GM03348 (cell line): ENCODE data around the gene EHMT1.
"Not testable (repeated sequence)": the region's sequence is repeated elsewhere in the genome, so short reads cannot be mapped to it uniquely, and the experiment has no call there.

Experiments
- DNase-seq: peaks from one replicate; pipeline ENCODE4 v3.0.0; 2012; ENCODE audit warnings: low spot score

EHMT1 gene

DNA sequence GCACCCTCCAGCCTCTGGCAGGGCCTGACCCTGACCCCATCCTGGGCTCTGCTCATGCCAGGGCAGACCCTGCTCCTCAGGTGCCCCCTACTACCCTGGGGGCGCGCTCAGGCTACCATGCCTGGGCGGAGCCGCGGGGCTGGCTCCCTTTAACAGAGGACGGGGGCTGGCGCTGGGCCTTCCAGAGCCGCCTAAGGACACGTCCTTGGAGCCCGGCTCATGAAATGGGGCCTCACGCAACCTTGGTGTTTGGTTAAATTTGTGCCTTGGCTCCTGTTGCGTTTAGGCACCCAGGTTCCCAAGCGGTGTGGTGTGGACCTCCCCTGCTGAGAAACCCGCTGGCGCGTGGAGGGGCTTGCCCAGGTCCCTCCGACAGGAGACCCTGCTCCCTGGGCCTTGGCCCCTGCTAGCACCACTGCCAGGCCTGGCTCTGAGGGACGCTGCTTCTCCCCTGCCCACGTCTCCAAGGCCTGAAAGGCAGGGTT is 3.4 kb upstream of the EHMT1 start:
- no peak for DNase-seq

DNA sequence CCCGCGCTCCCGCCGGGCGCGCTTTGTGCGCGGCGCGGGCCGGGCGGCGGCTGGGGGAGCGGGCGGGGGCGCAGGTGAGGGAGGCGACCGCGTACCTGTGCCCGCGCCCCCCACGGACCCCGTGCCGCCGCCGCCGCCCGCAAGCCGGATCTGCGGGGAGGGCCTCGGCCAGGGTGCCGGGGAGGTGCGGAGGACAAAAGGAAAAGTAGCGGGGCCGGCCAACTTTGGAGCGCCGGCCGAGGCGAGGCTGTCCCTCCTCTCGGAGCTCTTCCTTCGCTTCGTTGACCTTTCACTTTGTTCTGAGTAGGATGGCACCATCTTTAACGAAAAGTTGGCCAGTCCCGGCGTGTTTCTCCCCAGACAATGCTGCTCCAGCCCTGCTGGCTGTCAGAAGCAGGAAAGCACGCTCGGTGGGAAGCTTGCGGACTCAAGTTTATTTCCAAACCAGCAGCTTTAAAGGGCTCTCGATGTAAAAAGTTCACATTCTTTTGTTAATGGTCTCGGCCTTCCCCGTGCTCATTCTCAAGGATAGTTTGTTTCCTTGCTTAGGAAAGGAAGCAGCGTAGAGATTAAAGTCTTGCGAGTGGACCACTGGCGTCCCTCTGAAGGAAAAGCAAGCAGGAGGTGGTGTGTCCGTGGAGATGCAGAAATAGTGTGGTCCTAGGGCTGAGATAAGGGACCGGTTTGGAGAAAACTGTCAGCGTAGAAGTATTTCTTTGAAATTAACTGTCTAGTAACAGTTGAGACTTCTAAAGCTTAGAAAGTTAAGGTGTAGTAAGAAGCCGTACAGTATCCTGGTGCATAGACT is 639 bp downstream of the EHMT1 start:
- DNase-seq, result peak; percentile 58

DNA sequence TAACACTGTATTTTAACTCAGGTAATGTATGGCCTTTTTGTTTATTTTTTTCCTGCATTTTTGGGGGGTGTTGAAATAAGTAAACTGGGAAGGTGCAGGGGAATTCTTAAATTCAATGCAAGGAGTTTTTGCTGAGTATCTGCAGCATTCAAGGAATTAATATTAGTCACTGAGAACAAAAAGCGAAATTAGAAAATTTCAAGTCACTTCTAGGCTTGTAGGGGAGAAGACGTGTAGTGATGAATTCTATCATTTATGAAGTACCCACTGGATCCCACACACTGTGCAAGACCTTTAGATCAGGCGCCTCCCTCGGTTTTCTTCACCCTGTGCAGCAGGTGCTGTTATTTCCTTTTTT is 1.2 kb downstream of the EHMT1 start:
- DNase-seq, result no peak

DNA sequence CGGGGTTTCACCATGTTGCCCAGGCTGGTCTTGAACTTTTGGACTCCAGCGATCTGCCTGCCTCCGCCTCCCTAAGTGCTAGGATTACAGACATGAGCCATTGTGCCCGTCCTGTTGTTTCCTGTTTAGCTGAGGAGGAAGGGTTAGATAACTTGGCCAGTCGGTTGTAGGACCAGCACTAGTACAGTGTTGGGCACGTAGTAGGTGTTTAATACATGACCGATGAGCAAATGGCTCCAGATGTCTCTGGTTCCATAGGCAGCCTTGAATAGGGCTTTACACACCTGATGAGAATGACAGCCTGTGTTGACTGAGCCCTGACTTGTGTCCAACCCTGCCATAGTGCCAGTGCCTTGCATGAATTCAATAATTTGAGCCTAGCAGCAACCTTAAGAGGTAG is 1.8 kb downstream of the EHMT1 start:
- DNase-seq, result no peak

DNA sequence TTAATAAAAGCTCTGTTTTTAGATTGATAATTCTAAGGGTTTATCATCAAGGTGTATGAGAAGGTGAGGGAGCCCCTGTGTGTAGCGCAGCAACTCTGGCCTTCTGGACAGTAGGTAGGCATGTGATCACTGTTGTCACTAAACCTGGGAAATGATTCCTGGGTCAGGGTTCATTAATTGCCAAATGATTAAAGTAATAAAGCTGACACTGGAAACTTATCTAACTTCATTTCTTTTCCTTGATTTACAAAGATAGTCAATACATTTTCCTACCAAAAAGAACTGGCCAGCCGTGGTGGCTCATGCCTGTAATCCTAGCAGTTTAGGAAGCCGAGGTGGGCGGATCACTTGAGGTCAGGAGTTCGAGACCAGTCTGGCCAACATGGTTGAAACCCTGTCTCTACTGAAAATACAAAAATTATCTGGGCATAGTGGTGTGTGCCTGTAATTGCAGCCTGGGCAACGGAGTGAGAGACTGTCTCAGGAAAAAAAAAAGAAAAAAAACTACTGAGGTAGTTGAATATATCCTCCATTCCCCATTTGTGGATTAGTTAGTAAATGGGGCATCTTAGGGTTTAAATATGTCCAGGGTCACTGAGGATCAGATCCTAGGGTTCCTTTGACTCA is 2.4 kb downstream of the EHMT1 start:
- no peak for DNase-seq

DNA sequence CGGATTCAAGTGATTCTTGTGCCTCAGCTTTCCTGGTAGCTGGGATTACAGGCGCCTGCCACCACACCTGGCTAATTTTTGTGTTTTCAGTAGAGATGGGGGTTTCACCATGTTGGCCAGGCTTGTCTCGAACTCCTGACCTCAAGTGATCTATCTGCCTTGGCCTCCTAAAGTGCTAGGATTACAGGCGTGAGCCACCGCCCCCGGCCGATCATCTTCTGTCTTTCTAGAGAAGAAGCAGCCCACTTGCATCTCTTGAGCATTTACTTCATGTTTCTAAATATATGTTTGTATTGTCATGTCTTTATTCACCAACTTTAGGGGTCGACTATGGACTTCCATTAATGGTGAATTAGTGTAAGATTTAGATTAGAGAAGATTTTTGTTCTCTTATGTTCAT is 3.4 kb downstream of the EHMT1 start:
- not testable (repeated sequence) for DNase-seq

DNA sequence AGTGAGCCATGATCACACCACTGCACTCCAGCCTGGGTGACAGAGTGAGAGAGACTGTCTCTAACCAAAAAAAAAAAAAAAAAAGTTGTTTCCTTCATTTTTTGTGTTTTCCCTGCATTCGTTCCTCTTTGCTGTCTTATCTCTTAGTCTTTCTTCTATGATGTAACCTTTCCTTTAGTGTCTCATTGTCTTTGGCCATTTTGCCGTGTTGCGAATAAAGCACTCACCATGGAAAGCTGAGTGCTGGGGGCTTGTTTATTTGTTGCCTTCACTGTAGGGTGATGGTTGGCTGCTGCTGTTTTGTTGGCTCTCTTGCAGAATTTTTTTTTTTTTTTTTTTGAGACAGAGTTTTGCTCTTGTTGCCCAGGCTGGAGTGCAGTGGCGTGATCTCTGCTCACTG is 7.7 kb downstream of the EHMT1 start:
- no peak for DNase-seq

DNA sequence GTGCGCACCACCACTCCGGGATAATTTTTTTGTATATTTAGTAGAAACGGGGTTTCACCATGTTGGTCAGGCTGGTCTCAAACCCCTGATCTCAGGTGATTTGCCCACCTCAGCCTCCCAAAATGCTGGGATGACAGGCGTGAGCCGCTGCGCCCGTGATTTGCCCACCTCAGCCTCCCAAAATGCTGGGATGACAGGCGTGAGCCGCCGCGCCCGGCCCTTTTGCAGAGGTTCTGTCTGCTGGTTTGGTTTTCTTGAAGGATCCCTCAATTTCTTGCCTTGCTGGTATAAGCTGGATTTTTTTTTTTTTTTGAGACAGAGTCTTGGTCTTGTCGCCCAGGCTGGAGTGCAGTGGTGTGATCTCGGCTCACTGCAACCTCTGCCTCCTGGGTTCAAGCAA is 8.6 kb downstream of the EHMT1 start:
- DNase-seq, result not testable (repeated sequence)

DNA sequence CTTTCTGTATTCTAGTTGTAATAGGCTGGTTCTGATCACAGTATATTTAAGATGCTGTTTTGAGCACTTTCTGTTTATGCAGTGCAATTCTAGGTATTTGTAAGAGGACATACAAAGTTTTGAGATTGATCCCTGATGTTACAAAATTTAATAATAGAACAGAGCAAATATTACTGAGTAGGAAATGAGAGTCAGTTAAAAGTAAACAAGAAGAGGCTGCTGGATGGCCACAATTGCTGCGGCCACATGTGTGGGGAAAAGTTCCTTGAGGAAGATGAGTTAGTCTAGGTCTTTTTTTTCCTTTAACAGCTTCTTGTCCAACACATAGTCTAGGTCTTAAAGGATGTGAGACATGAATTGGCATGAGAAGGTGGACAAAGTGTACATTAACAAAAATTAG is 11.3 kb downstream of the EHMT1 start:
- no peak for DNase-seq

DNA sequence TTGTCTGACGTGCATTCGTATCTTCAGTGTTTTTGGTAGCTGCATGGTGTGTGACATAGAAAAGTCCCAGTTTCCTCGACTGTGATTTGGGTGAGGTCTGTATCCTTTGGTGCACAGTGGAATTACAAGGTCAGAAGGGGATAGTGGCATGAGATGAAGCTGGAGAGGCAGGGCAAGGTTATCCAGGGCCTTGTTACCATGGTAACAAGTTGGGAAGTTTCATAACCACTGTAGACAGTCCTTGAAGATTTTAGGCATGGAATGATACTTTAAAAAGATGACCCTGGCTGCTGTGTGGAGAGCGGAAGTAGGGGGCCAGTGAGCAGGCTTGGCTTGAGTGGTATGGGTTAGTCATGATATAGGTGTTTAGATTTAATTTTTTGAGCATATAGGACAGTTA is 11.9 kb downstream of the EHMT1 start:
- no peak for DNase-seq

DNA sequence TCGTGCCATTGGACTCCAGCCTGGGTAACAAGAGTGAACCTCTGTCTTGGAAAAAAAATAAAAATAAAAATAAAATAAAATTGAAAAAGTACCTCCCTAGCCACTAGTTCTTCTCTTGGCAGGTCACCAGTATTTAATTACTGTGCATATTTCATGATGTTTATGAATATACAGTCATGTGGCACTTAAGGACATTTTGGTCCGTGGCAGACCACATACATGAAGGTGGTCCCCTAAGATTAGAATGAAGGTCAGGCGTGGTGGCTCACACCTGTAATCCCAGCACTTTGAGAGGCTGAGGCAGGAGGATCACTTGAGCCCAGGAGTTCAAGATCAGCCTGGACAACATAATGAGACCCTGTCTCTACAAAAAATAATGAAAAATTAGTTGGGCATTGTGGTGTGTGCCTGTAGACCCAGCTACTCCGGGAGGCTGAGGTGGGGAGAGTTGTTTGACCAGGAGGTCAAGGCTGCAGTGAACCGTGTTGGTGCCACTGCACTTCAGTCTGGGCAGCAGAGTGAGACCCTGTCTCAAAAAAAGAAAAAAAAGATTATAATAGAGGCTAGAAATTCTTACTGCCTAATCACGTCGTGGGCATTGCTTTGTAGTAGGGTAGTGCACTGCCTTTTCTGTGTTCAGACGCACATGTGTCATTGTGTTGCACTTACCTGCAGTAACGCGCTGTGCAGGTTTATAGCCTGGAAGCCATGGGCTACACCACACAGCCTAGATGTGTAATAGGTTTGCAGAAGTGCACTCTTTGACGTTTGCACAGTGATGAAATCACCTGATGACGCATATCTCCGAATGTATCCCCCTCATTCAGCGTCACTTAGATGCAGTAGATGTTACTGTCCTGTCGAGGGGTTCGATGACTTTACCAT is 12.8 kb downstream of the EHMT1 start:
- DNase-seq, result no peak

DNA sequence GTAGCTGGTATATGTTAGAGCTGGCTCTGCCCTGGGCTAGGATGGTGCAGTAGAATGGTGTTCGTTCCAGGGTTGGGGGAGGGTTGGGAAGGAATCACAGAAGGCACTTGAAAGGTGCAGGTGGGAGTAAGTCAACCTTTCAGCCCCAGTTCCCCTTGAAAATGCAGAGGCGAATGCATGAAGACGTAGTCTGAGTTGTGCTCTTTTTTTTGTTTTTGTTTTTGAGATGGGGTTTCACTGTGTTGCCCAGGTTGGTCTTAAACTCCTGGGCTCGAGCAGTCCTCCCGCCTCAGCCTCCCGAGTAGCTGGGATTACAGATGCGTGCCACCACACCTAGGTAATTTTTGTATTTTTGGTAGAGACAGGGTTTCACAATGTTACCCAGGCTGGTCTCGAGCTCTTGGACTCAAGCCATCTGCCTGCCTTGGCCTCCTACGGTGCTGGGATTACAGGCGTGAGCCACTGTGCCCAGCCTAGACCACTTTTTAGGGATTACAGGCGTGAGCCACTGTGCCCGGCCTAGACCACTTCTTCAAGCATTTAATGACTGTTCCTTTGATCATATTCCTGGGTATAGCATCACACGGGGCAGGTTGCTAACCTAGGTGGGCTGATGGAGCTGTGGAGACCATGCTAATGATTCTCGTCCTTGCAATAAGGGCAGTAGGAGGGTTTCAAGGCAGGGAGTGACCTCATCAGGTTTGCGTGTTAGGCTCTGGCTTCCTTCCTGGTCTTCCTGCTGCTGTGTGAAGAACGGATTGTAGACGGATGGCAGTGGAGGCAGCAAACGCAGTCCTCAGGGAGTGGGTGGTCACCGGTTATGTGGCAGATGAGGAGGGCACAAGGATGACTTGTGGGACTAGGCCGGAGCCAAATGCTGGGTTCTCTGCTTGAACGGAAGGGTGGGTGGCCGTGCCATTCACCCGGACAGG is 13.7 kb downstream of the EHMT1 start:
- DNase-seq, result peak; percentile 31

DNA sequence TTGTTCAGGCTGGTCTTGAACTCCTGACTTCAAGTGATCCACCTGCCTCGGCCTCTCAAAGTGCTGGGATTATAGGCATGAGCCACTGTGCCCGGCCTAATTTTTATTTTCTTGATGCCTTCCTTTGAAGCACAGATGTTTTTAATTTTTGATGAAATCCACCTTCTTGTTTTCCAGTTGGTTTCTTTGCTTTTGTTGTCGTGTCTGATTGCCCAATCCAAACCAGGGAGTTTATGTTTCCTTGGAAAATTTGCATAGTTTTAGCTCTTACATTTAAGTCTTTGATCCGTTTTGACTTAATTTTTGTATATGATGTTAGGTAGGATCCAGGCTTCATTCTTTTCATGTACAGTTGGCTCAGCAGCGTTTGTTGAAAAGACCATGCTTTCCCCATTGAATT is 15.2 kb downstream of the EHMT1 start:
- no peak for DNase-seq

DNA sequence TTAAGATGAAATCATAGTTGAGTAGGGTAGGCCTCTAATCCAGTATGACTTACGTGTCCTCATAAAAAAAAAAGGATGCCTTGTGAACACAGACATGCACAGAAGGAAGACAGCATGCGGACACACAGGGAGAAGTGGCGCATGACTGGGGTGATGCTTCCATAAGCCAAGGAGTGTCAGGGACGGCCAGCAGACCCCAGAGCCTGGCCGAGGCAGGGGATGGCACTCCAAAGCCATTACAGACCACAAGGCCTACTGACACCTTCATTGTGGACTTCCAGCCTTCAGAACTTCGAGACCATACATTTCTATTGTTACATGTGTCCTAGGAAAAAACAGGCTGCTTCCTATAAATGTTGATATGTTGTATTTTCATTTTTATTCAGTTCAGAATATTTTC is 19.9 kb downstream of the EHMT1 start:
- no peak for DNase-seq

DNA sequence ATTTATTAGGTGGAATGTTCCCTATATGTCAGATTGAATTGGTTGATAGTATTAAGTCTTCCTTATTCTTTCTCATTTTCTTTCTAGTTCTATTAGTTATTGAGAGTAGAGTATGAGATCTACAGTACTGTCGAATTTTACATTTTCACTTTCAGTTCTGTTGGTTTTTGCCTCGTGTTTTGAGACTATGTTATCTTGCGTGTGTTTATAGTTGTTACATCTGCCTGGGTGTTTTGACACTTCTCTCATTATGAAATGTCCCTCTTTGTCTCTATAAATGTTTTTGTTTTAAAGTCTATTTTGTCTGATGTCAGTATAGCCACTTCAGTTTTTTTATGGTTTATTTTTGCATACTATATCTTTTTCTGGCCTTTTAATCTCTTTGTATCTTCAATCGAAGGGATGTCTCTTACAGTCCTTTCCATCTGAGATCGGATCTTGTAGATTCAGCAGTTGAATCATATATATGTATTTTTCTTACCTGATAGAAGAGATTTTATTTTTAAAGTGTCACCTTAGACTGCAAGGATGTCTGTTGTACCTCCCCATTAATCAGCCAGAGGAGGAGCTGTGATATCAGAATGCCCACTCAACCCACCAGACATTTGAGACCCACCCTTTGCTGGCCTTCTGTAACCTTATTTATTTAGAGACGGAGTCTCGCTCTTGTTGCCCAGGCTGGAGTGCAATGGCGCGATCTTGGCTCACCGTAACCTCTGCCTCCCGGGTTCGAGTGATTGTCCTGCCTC is 20.7 kb downstream of the EHMT1 start:
- DNase-seq, result no peak

DNA sequence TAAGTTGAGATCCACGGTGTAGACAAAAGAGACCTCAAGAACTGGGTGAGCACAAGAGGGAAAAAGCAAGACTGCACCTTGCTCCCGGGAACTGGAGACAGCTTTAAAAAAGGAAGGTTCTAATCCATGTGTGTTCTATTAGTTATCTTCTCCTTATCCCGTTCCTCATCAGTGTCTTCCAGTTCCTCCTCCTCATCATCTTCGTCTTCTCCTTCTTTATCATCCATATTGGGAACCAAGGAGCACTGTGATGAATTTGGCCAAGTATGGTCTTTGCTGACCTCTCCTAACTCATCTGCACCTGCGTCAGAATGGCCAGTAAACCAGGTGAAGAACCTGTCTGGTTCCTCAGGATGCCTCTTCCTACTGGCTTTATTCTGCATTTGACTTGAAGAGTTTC is 22.1 kb downstream of the EHMT1 start:
- DNase-seq, result no peak

DNA sequence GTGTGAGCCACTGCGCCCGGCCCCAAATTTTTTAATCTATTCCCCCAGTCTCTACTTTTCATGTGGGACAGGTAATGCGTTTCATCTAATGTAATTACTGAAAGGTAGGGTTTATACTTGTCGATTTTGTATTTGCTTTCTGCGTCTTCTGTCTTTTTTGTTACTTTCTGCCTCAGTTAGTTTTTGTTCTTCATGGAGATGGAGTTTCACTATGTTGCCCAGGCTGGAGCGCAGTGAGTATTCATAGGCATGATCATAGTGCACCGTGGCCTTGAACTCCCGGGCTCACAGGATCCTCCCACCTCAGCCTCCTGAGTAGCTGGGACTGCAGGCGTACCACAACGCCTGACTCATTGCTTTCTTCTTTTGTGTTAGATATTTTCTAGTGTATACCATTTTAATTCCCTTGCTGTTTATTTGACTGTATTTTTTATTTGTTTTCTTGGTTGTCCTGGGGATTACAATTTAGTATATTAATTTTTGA is 23.4 kb downstream of the EHMT1 start:
- no peak for DNase-seq

DNA sequence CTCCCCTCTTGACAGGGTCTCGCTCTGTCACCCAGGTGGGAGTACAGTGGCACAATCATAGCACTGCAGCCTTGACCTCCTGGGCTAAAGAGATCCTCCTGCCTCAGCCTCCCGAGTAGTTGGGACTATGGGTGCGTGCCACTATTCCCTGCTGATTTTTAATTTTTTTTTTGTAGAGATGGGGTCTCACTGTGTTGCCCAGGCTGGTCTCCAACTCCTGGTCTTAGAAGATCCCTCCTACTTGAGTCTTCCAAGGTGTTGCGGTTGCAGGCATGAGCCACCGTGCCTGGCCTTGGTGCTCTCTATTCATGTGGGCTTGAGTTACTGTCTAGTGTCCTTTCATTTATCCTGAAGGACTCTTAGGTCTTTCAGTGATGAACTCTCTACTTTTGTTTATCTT is 24.1 kb downstream of the EHMT1 start:
- no peak for DNase-seq

DNA sequence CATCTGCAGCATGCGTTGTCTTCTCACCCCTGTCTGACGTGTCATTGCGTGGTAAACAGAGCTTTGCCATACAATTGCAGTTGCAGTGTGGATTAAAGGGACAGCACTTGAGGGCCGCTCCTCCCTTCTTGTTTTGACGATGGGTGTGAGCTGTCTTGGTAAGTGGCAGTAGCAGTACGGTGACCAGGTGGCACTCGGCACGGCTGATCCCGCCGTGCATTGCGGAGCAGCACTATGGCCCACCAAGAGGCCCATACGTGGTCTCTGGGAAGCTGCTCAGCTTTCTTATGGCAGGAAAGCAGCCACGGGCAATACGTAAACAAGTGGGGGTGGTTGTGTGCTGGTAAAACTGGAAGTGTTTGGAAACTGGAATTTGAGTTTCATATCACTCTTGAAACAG is 25.1 kb downstream of the EHMT1 start:
- no peak for DNase-seq

DNA sequence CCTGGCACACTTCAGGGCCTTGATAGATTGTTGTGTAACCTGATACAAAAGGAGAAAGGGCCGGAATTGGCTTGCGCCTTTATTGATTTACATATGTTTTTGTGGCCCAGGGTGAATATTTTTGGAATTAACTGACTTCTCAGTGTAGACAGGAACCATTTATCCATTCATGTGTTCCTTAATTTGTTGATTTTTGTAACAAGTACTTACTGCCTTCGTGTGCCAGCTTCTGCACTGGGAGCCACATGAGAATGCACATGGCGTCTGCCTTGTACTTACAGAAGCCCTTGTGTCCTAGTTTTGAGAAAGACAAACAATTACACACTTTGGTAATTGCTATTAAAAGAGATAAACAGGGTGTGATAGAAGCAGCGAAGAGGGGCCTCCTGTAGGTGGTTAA is 26.4 kb downstream of the EHMT1 start:
- no peak for DNase-seq

DNA sequence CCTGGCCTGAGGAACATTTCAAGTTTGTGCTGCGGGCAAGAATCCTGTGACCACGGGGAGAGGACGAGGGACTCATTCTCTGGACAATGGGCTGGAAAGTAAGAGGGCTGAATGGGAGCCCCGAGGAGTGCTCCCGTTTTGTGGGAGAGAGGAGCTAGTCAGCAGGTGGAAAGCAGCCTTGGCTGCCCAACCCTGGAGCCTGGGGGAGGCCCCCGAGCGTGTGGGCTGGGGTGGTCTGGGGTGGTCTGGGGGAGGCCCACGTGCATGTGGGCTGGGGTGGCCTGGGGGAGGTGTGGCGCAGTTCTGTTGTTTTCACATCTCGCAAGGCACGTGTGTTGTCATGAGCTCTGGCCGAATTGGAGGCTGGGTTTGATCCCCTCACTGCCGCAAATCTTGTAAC is 27.5 kb downstream of the EHMT1 start:
- no peak for DNase-seq
